ENCODE data around the gene AP1G2. TPM values are rescaled to one million over a fixed set of nuclear protein-coding genes. Genes with fewer than 3 reads are reported as not detected.
A peak's percentile ranks its signal among the peaks of the same experiment; 100 is the strongest.

The AP1G2 gene
- polyA plus RNA-seq, 2 of the 4 experiments (the other 2 are of a cell fraction), result 80.6 to 83.7 TPM

- Histone ChIP-seq H3K4me2 (no peak overlapping the region), H3K9me3 (no peaks in the 10 kb centered on the region), H3K4me1 (peaks cover 14% of the 10 kb centered on the region; the same call in 2 of the 3 replicates), H3K4me3 (no peak overlapping the region), H3K27ac (no peak overlapping the region)
- DNase-seq (ENCODE audit: low read depth in 1 of 2, low spot score in 1 of 2) (no peak), ATAC-seq (no peak), FAIRE-seq (no peak)
- 83% methylated on average over 14 of the region's 15 CpGs for WGBS (ENCODE audit: missing lambda C conversion rate)
- peak; percentile 22 for TF ChIP-seq POLR2A (IDR thresholded peaks at IDR 0.05; ENCODE audit: low read length)
- TF ChIP-seq BHLHE40 (IDR thresholded peaks at IDR 0.05; ENCODE audit: low read depth, low read length), result no peak
- no peak for TF ChIP-seq NR3C1 (IDR thresholded peaks at IDR 0.05)
- TF ChIP-seq PBX3 (IDR thresholded peaks at IDR 0.05), result 0 out of 2 replicates have a peak, but pooled peaks have one; percentile 26
- POLR2A ChIA-PET, result interaction anchor here (1.0 kb wide), 1 partner anchor 88 kb away, joined by 14 read pairs; no protein-coding TSS in a partner anchor
- CTCF ChIA-PET, result interaction anchor here (0.6 to 19.0 kb wide), 23 partner anchors 10 to 529 kb away, joined by 3 to 553 read pairs (median 3); partner anchors contain the start of genes NGDN and ZFHX2
Measured at GRCh38 chr14:23561873-23562821, 5.4 kb downstream of the AP1G2 start.

- POLR2A ChIA-PET, result no interaction called here
- CTCF ChIA-PET, result interaction anchor here (0.7 to 19.0 kb wide), 15 partner anchors 12 to 530 kb away, joined by 3 to 553 read pairs (median 3); partner anchors contain the start of gene NGDN
- WGBS (ENCODE audit: missing lambda C conversion rate), result 93% methylated on average over 2 of the region's 2 CpGs
Measured at GRCh38 chr14:23561259-23561658, 6.3 kb downstream of the AP1G2 start.

GRCh38 chr14:23559926-23560520, 7.6 kb downstream of the AP1G2 start:
- POLR2A ChIA-PET, result interaction anchor here (0.9 to 1.7 kb wide), 3 partner anchors 80 to 233 kb away, joined by 4 read pairs; no protein-coding TSS in a partner anchor
- WGBS (ENCODE audit: missing lambda C conversion rate), result 52% methylated on average over 3 of the region's 3 CpGs
- ATAC-seq, result no peak
- Histone ChIP-seq H3K4me2 (no peak overlapping the region), H3K27ac (no peak overlapping the region), H3K4me3 (no peak overlapping the region), H3K4me1 (peaks cover 14% of the 10 kb centered on the region; the same call in 2 of the 3 replicates), H3K9me3 (no peaks in the 10 kb centered on the region)
- TF ChIP-seq FOSB (CRISPR knock-in tag; IDR thresholded peaks at IDR 0.05) (no peak), RCOR1 (IDR thresholded peaks at IDR 0.05; ENCODE audit: low read depth, low read length) (no peak), HMGXB4 (CRISPR knock-in tag; IDR thresholded peaks at IDR 0.05; ENCODE audit: borderline replicate concordance) (no peak), BHLHE40 (IDR thresholded peaks at IDR 0.05; ENCODE audit: low read depth, low read length) (no peak), MAX (IDR thresholded peaks at IDR 0.05) (no peak), CBX8 (IDR thresholded peaks at IDR 0.05) (no peak), NPAS2 (CRISPR knock-in tag; IDR thresholded peaks at IDR 0.05; ENCODE audit: borderline replicate concordance) (no peak), TP53 (CRISPR knock-in tag; IDR thresholded peaks at IDR 0.05) (no peak)
- CTCF ChIA-PET, result interaction anchor here (0.6 to 19.0 kb wide), 40 partner anchors 9 to 484 kb away, joined by 3 to 553 read pairs (median 4); partner anchors contain the start of genes NGDN and PABPN1
- DNase-seq (ENCODE audit: low read depth in 1 of 2, low spot score in 1 of 2), result no peak
- no peak for FAIRE-seq

More at GRCh38 chr14:23561259-23561658, 6.3 kb downstream of the AP1G2 start:
- DNase-seq (ENCODE audit: low read depth in 1 of 2, low spot score in 1 of 2) (no peak), FAIRE-seq (no peak), ATAC-seq (no peak)
- Histone ChIP-seq H3K4me1 (peaks cover 12% of the 10 kb centered on the region; the same call in 2 of the 3 replicates), H3K9me3 (no peaks in the 10 kb centered on the region), H3K4me3 (no peak overlapping the region), H3K27ac (no peak overlapping the region), H3K4me2 (no peak overlapping the region)
- TF ChIP-seq POLR2A (IDR thresholded peaks at IDR 0.05; ENCODE audit: low read length), result peak; percentile 16; the same call in 1 of the 2 replicates
- no peak for TF ChIP-seq NFE2L2 (conservative IDR thresholded peaks at IDR 0.05; ENCODE audit: low read length)
- TF ChIP-seq HES2 (IDR thresholded peaks at IDR 0.05), result no peak

All from A549 (cell line).